Measurements from ENCODE around the gene TMEM123. TPM values are rescaled to one million over a fixed set of nuclear protein-coding genes. Genes with fewer than 3 reads are reported as not detected.

Gene TMEM123
- total and polyA plus RNA-seq, 2 of the 13 experiments (the other 11 are each of a cell fraction or from before 2014, with no cell fraction given), result 365 to 2,761 TPM

- TF ChIP-seq, protein P1, sequence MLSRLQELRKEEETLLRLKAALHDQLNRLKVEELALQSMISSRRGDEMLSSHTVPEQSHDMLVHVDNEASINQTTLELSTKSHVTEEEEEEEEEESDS (CRISPR knock-in tag; IDR thresholded peaks at IDR 0.05; ENCODE audit: borderline replicate concordance), result 0 out of 2 replicates have a peak, but pooled peaks have one; percentile 46
- no peak for TF ChIP-seq DNMT3B (CRISPR knock-in tag; conservative IDR thresholded peaks at IDR 0.05)
- peak; percentile 22; the same call in 1 of the 2 replicates for TF ChIP-seq ZNF747 (CRISPR knock-in tag; IDR thresholded peaks at IDR 0.05; ENCODE audit: borderline replicate concordance)
- TF ChIP-seq ZNF720 (CRISPR knock-in tag; IDR thresholded peaks at IDR 0.05), result no peak
- 0 out of 2 replicates have a peak, but pooled peaks have one; percentile 69 for TF ChIP-seq ARHGAP35 (CRISPR knock-in tag; IDR thresholded peaks at IDR 0.05; ENCODE audit: borderline replicate concordance)
- no peak for TF ChIP-seq SP5 (CRISPR knock-in tag; IDR thresholded peaks at IDR 0.05; ENCODE audit: borderline replicate concordance, low read depth)
- TF ChIP-seq ZNF30 (CRISPR knock-in tag; IDR thresholded peaks at IDR 0.05), result no peak
- peak; percentile 79; the same call in 1 of the 2 replicates for TF ChIP-seq ZBTB8A (CRISPR knock-in tag; IDR thresholded peaks at IDR 0.05; ENCODE audit: borderline replicate concordance, low read depth)
- TF ChIP-seq SOX6 (IDR thresholded peaks at IDR 0.05), result no peak
- peak; percentile 82 for TF ChIP-seq SOX6 (CRISPR knock-in tag; IDR thresholded peaks at IDR 0.05)
- TF ChIP-seq SIX4 (CRISPR knock-in tag; IDR thresholded peaks at IDR 0.05), result no peak
- peak; percentile 90 for TF ChIP-seq ZNF724P (CRISPR knock-in tag; IDR thresholded peaks at IDR 0.05; ENCODE audit: borderline replicate concordance)
- TF ChIP-seq ZNF513 (CRISPR knock-in tag; conservative IDR thresholded peaks at IDR 0.05), result peak; percentile 65; the same call in 1 of the 2 replicates
- TF ChIP-seq REPIN1 (CRISPR knock-in tag; IDR thresholded peaks at IDR 0.05; ENCODE audit: borderline replicate concordance, low read depth), result peak; percentile 96
- TF ChIP-seq, protein P2, sequence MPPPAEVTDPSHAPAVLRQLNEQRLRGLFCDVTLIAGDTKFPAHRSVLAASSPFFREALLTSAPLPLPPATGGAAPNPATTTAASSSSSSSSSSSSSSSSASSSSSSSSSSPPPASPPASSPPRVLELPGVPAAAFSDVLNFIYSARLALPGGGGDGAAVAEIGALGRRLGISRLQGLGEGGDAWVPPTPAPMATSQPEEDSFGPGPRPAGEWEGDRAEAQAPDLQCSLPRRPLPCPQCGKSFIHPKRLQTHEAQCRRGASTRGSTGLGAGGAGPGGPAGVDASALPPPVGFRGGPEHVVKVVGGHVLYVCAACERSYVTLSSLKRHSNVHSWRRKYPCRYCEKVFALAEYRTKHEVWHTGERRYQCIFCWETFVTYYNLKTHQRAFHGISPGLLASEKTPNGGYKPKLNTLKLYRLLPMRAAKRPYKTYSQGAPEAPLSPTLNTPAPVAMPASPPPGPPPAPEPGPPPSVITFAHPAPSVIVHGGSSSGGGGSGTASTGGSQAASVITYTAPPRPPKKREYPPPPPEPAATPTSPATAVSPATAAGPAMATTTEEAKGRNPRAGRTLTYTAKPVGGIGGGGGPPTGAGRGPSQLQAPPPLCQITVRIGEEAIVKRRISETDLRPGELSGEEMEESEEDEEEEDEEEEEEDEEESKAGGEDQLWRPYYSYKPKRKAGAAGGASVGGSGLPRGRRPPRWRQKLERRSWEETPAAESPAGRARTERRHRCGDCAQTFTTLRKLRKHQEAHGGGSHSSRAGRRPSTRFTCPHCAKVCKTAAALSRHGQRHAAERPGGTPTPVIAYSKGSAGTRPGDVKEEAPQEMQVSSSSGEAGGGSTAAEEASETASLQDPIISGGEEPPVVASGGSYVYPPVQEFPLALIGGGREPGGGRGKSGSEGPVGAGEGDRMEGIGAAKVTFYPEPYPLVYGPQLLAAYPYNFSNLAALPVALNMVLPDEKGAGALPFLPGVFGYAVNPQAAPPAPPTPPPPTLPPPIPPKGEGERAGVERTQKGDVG (CRISPR knock-in tag; IDR thresholded peaks at IDR 0.05; ENCODE audit: borderline replicate concordance), result peak; percentile 60; the same call in 1 of the 2 replicates
- no peak; the same call in 1 of the 2 replicates for TF ChIP-seq TGIF2 (CRISPR knock-in tag; IDR thresholded peaks at IDR 0.05)
- 0 out of 2 replicates have a peak, but pooled peaks have one; percentile 20 for TF ChIP-seq SOX5 (CRISPR knock-in tag; IDR thresholded peaks at IDR 0.05; ENCODE audit: borderline replicate concordance)
- TF ChIP-seq, protein P3, sequence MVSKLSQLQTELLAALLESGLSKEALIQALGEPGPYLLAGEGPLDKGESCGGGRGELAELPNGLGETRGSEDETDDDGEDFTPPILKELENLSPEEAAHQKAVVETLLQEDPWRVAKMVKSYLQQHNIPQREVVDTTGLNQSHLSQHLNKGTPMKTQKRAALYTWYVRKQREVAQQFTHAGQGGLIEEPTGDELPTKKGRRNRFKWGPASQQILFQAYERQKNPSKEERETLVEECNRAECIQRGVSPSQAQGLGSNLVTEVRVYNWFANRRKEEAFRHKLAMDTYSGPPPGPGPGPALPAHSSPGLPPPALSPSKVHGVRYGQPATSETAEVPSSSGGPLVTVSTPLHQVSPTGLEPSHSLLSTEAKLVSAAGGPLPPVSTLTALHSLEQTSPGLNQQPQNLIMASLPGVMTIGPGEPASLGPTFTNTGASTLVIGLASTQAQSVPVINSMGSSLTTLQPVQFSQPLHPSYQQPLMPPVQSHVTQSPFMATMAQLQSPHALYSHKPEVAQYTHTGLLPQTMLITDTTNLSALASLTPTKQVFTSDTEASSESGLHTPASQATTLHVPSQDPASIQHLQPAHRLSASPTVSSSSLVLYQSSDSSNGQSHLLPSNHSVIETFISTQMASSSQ (IDR thresholded peaks at IDR 0.05; ENCODE audit: low read depth), result no peak
- TF ChIP-seq, protein P3 (CRISPR knock-in tag; IDR thresholded peaks at IDR 0.05; ENCODE audit: borderline replicate concordance), result peak; percentile 78
- no peak for TF ChIP-seq NFE2 (CRISPR knock-in tag; IDR thresholded peaks at IDR 0.05)
- TF ChIP-seq ZSCAN12 (CRISPR knock-in tag; IDR thresholded peaks at IDR 0.05), result no peak
Measured at GRCh38 chr11:102346748-102347461, 105.7 kb downstream of the TMEM123 start, which contains the start of gene BIRC2 (continued).

Data from HepG2 (cell line).